ENCODE data around the gene PRKCE.

The PRKCE gene

DNA sequence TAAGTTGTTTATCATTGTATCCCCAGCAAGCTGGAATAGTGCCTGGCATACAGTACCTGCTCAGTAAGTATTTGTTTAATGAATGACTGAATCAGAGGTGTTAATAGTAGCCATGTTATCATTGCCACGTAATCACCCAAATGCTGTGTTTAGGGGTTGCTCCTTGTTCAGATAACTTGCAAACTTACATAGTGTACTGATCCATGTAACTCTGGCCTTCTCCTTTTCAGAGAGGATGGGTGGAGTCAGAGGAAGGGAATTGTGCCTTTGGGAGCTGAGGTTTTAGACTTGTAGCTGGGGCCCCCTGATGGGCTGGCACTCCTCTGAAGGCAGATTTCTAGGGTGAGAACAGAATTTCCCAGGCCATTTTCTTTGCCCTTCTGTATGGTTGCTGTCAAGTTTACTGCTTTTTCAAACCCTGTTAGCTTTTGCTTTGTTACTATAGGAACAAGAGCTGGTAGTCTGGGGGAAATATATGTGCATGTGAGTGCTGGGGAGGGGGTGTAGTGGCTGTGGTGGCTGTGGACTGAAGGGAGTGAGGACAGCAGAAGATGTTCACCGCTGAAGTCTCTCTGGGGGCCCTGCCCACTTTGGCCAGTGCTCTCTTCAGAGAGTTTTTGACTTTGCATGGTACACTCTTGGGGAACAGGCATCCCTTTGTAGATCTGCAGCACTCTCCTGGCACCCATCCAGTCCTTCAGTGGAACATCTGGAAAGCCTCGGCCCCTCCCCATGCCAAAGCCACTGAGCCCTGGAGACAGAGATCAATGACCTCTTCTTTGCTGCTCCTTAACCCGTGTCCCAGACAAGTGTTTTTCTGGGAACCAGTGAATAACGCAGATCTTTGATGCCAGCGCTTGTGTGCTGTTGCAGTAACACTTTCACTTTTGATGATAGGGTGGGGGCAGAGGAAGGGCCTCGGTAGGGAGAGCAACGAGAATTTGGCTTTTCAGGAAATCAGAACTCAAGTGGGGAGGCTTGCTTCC is 209.0 kb downstream of the PRKCE start:
- DNase-seq (ENCODE audit: low spot score): no peak

- DNase-seq (ENCODE audit: low spot score): no peak
Measured at GRCh38 chr2:45862843-45863242, 211.4 kb downstream of the PRKCE start.

DNA sequence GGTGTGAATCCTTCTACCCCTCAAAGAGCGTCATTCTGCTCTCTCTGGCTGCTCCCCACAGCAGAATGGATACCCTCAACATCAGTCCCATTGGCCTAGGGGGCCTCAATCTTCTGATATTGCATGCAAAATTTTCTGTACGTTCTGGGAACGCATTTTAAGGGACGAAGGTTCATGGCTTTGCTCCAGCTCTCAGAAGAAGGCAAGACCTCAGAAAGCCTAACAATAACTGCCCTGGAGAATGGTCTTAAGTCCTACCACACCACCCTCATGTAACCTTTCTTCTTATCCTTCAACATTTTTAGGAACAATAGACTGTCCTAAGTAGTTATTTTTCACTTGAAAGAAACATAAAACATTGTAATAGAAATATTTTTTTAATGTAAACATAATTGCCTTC is 212.6 kb downstream of the PRKCE start:
- DNase-seq (ENCODE audit: low spot score): no peak

DNA sequence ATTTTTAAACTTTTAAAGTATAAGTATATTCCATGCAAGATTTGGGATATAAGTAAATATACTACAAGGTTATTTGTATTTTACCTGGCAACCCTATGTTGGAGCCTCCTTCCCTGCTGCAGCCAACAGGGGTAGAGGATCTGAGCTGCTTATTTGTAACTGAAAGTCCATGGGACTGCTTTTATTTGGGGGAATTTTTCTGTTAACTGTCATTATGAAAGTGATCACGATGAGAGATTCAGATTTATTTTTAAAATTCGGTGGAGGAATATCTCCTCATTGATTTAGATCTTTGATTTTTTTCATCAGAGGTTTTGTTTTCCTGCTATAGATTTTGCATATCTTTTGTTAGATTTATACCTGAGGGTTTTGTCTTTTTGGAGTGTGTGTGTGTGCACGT is 215.9 kb downstream of the PRKCE start:
- DNase-seq (ENCODE audit: low spot score): no peak

DNA sequence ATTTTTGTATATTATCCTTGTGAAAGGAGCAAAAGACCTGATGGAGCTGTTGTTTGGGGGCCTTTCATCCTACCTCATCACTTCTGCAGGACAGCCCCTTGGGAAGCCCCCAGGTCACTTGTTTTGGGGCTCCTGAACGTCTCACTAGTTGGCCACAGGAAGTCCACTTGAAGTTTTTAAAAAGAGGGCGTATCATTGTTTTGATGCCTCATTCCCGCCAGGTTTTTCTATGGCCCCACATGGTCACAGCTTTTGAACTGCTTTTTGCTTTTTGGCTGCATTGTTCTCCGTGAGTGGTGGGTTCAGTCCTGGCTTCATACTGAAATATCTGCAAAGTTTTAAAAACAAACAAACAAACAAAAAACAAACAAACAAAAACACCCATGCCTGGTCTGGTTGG is 216.3 kb downstream of the PRKCE start:
- no peak for DNase-seq (ENCODE audit: low spot score)

DNA sequence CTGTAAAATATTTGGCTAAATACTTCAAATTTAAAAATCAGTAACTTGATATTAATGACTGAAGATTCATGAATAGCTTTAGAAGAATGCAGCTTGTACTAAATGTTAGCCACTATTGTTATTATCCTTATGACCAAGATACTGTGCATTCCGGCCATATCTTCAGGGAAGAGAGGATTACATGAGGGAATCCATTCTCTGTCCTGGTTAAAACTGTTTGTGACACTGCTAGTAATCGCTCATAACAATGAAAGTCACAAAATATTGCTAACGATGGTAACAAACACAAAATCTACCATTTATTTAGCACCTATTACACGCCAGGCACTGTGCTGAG is 217.7 kb downstream of the PRKCE start:
- no peak for DNase-seq (ENCODE audit: low spot score)

DNA sequence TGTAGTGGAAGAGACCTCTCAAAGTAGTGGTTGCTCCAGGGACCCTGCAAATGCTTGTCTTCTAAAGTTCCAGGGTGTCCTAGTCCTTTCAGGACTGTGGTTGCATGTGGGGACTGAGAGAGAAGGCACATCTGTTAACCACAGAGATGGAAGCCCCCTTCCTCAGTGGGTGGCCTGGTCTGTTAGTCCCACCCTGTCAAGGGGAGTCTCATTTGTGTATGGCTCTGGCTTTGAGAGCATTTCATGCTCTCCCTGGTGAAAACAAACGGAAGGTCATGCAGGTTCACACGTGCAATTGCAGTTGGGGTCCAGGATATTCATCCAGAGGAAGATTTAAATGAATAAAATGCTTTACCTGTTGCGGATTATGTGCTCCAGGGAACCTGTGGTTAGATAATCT is 219.6 kb downstream of the PRKCE start:
- no peak for DNase-seq (ENCODE audit: low spot score)

DNA sequence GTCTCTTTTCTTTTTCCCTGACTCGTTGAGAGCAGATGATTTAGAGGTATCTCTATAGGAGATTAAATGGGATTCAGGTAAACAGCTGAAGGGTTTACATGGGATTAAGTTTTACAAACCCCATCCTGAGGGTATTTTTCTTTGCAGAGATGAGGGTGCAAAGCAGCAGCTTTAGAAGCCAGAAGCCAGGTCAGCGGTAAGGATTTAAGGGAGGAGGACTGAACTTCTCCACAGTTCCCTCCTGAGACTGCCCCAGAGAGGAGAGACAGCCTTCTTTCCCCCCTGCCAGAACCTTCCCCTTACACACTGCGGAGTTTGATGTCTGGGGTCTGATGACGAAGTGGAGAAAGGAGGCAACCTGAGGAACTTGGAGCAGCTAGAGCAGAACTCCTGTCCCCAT is 220.1 kb downstream of the PRKCE start:
- no peak for DNase-seq (ENCODE audit: low spot score)

DNA sequence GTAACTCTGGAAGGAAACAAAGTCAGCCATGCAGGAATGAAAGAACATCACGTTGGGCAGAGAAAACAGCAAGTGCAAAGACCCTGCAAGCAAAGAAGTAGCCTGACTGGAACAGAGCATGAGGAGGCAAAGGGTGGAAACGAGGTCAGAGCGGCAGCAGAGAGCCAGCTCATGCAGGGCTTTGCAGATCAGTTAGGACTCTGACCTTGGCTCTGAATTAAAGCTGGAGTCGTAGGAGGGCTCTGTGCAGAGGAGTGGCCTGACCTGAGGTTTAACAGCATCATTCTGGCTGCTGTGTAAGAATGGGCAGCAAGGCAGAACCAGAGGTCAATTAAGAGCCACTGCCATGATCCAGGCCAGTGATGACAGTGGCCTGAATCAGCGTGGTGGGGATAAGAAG is 220.7 kb downstream of the PRKCE start:
- no peak for DNase-seq (ENCODE audit: low spot score)

DNA sequence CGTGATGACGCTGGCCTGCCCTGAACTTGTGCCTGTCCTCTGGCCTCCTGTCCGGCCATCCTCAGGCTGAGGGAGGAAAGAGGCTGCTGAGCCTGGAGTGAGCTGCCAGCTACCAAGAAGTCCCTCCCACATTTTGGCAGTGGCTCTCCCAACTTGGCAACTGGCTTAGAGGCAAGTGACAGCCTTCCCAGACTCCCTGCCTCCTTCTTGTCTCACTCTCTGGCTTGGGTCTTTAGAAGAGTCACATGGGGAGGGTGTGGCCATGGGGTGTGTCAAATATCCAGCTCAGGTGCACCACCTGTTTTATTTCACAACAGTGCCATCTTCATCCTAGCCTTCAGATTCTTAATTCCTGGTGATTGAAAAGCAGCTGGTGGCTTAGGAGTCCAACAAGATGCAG is 222.9 kb downstream of the PRKCE start:
- DNase-seq (ENCODE audit: low spot score): no peak

- DNase-seq (ENCODE audit: low spot score): no peak
Measured at GRCh38 chr2:45876611-45877010, 225.1 kb downstream of the PRKCE start.

DNA sequence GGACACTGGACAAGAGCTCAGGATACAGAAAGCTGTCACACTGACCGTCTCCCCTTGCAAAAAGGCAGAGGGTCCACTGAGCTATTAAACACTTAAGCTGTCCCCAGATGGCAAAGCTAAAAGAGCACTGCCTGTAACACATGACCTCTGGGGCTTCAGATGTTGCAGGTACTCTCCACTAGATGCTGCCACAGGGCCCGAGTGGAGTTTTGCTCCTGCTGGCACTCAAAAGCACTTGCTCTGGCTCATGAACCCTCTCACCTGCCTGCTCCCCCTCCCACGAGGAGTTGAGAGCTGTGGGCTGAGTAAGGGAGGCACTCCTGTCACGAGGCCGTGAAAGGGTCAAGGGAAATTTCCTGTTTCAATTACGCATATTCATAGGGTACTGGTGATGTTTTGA is 227.9 kb downstream of the PRKCE start:
- no peak for DNase-seq (ENCODE audit: low spot score)

- DNase-seq (ENCODE audit: low spot score): no peak
Measured at GRCh38 chr2:45879936-45880335, 228.5 kb downstream of the PRKCE start.

DNA sequence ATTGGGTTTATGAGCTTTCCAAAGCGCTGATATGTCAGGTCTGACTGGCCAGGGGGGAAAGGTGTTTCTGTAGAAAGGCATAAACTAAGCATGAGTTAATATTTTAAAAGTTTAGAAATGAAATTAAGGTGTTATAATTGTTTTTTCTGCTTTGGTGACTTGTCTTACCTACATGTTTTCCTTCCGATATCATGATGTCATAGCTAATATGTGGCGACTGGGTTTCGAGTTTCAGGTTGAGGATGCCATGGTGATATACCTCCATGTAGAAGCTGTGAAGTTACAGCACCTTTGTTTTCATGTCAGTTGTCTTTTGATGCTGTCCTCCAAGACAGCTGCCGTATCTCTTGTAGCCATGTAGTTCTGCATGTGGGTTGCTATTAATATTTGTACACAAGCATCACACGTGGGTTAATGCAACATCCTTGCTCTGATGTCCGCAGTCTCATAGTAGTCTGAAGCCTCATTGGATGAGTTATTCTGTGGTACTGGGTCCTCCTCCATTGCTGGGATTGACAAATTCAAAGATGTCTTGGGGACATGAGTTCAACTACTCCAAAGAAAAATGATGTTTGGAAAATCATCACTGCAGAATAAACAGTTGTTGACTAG is 230.6 kb downstream of the PRKCE start:
- no peak for DNase-seq (ENCODE audit: low spot score)

DNA sequence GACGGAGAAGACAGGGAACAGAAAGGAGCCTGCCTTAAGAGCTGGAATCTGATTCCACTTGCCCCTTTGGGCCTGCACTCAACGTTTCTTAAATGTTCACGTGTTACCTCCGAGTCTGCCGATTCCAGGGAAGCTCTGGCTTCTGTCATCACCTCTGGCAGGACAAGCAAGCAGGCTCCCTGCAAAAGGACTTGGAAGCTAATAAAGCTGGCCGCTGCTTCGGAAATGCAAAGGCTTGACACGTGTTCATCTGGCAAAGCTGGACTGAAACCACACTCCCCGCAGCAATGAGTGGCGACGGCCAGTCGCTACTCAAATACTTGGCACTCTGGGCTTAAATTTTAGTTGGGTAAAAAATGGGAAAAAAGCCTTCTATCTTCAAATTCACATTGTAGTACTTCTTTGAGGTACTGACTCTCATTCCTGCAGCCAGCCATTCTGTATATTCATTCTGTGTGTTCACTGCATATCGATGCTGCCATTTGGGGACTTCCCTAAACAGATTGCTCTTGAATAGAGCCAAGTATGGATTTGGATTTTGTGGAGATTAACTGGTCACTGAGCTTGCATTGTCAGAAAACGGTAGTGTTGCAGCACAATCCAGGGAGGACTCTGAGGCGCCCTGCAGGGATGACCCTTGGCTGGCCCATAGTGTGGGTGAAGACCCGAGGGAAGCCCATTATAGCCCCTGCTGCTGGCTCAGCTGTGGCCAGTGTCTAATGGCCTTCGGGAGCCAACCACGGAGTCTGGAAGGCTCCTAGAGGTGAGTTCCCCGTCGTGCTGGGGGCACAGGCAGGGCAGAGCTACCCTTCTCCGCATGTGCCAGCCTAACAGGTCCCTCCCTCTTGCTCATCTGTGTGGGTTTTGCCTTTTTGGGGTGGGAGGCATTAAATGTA is 231.5 kb downstream of the PRKCE start:
- no peak for DNase-seq (ENCODE audit: low spot score)

- no peak for DNase-seq (ENCODE audit: low spot score)
Measured at GRCh38 chr2:45883603-45884000, 232.1 kb downstream of the PRKCE start.

GRCh38 chr2:45884126-45884525 is 232.7 kb downstream of the PRKCE start:
- DNase-seq (ENCODE audit: low spot score): no peak

DNA sequence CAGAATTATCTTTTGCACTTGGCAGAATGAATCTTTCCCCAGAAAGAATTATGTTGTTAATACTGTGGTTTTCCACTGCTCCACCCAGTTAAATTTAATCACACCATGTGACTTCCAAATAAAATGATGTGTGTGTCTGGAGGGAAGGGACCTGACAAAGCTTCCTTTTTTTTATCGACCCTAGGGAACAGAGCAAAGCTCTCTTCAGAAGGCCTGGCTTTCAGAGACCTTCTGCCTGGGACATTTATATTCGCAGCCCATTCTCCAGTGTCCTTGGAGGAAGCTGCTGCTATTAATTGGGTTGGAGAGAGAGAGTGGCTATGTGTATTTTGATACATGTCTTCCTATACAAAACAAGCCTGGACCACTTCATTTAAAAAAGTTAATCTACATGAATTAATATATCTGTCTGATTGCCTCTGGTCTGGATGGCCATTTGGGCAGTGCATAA is 233.7 kb downstream of the PRKCE start:
- DNase-seq (ENCODE audit: low spot score): no peak

DNA sequence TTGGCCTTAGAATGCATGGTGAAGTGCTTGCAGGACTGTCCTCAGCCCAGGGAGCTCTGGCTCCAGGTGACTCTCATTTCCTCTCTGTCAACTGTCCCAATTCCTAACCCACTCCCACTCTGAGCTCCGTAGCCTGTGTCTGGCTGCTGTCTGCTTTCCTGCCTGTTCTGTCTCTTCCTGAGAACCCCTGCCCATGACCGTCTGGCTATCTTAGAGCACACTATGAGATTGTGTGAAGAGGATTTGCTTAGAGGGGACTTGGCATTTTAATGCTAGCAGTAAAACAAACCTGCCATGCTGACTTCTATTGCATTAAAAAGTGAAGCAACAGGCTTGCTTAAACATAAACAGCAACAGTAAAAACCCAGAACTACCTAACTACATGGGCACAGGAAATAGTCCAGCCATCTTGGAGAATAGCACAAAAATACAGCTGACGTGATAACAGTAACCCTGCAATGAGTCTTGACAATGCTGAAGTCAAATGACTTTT is 234.7 kb downstream of the PRKCE start:
- no peak for DNase-seq (ENCODE audit: low spot score)

DNA sequence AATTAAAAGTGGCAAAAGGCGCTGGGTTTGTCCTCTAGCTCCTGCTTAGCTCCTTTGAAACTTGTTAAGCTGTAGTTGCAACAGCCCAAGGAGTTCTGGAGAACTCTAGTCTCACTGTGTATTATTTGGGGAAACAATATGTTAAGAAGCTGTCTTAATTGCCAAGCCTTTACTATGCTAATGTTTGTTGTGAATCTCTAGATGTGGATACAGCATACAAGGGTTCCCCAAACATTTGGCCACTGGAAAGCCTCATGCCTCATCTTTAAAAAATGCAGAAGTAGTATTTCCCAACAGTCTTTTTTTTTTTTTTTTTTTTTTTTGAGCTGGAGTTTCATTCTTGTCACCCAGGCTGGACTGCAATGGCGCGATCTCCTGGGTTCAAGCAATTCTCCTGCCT is 236.7 kb downstream of the PRKCE start:
- DNase-seq (ENCODE audit: low spot score): no peak

DNA sequence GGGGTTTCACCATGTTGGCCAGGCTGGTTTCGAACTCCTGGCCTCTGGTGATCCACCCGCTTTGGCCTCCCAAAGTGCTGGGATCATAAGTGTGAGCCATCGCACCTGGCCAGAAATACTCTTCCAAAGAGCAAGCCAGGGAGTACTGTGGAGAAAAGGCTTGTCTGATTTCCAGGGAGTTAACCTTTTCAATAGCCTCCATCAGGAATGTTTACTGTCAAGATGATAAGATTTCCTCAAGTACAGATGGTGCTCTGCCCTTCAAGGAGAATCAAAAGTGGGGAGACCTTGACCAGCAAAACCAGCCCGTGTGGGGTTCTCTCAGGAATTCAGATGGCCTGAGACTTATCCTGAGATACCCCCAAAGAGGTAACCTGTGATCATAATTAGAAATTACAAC is 237.2 kb downstream of the PRKCE start:
- no peak for DNase-seq (ENCODE audit: low spot score)

DNA sequence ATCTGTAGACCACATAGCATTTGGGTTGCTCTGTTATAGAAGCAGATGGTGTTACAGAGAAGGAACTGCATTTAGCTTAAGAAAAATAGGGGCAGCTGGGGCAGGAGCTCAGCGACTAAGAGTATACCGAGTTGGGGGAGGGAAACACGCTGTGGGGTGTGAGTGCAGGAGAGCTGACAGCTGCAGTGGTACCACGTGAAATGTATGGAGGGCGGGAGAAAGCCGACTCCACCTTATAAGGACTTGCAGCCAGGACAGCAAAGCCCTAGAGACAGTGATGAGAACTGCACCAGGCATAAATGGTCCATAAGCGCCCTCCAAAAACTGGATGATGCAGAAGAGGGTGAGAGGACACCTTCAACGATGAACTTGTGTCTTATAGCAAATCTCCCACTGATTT is 237.6 kb downstream of the PRKCE start:
- peak; percentile 87 for DNase-seq (ENCODE audit: low spot score)

Data from D341Med (cell line).